Measurements from ENCODE around the gene SLC16A6. TPM values are rescaled to one million over a fixed set of nuclear protein-coding genes. Genes with fewer than 3 reads are reported as not detected.
"Not testable (repeated sequence)": the region's sequence is repeated elsewhere in the genome, so short reads cannot be mapped to it uniquely, and the experiment has no call there.

The SLC16A6 gene
- total RNA-seq, 6 experiments from 2014 or later = 0.19 to 1.2 (median 0.45) TPM

DNA sequence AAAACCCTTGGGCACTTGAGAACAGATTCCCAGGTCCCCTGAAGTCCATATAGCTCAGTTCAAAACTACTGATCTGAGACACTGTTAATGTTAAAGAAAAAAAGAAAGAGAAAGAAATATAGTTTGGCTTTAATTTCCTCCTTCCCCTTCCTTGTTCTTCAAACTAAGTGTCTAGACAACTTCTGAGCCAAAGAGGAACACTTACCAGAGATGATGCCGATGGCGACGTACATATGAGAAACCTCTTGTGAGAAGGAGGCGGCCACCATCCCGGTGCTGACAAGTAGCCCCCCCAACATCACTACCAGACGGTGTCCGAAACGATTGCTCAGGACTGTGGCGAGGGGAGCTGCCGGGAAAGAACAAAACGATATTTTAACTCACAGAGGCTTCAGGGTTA, 17.2 kb downstream of the SLC16A6 start:
- WGBS (ENCODE audit: insufficient coverage, low coverage, low lambda C conversion rate, missing lambda C conversion rate) = 80% methylated on average over 8 of the region's 11 CpGs

DNA sequence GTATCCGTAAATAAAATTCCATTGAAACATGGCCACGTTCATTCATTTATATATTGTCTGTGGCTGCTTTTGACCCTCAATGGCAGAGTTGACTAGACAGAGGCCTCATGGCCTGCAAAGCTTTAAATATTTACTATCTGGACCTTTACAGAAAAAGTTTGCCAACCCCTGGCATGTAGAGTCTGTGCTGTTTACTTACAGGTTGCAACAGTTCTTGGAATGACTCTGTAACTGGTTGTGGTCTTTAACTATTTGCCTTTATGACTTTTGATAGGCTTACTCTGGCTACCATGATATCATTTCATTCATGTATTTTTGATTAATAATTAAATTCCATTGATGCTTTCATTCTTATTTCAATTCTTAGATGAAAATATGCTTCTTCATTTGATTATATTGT, 25.1 kb downstream of the SLC16A6 start:
- intact Hi-C loops (cut with DNase I) = loop anchor here (10.0 kb wide), 3 partner anchors 129 to 199 kb away; no protein-coding TSS in a partner anchor
- peaks cover 0 to 19% (median 5%) of the 10 kb centered on the region in 4 donors for H3K4me1 ChIP-seq
- H3K9me3 ChIP-seq, H3K4me3 ChIP-seq, H3K27me3 ChIP-seq, H3K36me3 ChIP-seq: not testable (repeated sequence)
- DNase-seq (peak in 1 of 3 donors; percentile 60), ATAC-seq (peak; percentile 89 to 91 (median 90))
- 30% methylated on average over 2 of the region's 2 CpGs for WGBS (ENCODE audit: insufficient coverage, low coverage, low lambda C conversion rate, missing lambda C conversion rate)
- H3K27ac ChIP-seq = peak overlapping the region in 1 of 3 donors; percentile 68

More for the DNA sequence above, 17.2 kb downstream of the SLC16A6 start:
- Histone ChIP-seq H3K4me1 (no peaks in the 10 kb centered on the region), H3K4me3 (no peak overlapping the region), H3K36me3 (no peaks in the 10 kb centered on the region), H3K27me3 (no peaks in the 10 kb centered on the region), H3K27ac (no peak overlapping the region), H3K9me3 (no peaks in the 10 kb centered on the region)
- intact Hi-C loops (cut with DNase I) = no loop called here
- no peak for TF ChIP-seq POLR2A (IDR thresholded peaks at IDR 0.05)
- TF ChIP-seq, protein P1, sequence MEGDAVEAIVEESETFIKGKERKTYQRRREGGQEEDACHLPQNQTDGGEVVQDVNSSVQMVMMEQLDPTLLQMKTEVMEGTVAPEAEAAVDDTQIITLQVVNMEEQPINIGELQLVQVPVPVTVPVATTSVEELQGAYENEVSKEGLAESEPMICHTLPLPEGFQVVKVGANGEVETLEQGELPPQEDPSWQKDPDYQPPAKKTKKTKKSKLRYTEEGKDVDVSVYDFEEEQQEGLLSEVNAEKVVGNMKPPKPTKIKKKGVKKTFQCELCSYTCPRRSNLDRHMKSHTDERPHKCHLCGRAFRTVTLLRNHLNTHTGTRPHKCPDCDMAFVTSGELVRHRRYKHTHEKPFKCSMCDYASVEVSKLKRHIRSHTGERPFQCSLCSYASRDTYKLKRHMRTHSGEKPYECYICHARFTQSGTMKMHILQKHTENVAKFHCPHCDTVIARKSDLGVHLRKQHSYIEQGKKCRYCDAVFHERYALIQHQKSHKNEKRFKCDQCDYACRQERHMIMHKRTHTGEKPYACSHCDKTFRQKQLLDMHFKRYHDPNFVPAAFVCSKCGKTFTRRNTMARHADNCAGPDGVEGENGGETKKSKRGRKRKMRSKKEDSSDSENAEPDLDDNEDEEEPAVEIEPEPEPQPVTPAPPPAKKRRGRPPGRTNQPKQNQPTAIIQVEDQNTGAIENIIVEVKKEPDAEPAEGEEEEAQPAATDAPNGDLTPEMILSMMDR (IDR thresholded peaks at IDR 0.05) = no peak
- no peak for ATAC-seq
- no peak for DNase-seq

DNA sequence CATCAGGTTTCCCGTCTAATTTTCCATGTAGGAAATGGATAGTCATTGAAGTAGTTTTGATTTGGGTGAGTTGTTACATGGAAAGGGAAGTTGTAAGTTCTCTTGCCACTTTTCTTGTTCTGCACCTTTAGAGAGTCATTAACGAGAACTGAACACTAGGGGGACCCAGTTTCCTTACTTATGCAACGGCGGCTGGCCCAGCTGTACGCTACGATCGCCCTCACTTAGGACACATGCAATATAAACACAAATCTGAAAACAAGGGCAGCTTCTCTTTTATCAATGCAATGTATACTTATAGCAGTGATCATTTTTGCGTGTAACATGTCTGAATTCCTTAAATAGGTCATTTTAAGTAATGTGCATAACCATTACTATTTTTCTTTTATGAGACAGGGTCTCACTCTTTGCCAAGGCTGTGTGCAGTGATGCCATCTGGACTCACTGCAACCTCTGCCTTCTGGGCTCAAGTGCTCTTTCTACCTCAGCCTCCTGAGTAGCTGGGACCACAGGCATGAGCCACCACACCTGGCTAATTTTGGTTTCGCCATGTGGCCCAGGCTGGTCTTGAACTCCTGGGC, 27.7 kb downstream of the SLC16A6 start:
- H3K36me3 ChIP-seq, H3K27me3 ChIP-seq, H3K9me3 ChIP-seq, H3K4me3 ChIP-seq, H3K27ac ChIP-seq, DNase-seq: not testable (repeated sequence)
- H3K4me1 ChIP-seq = peaks cover 0 to 27% (median 9%) of the 10 kb centered on the region in 4 donors
- TF ChIP-seq, protein P1 (IDR thresholded peaks at IDR 0.05) = peak; percentile 26 to 60 (median 54)
- peak; percentile 70 to 82 (median 78) for ATAC-seq
- intact Hi-C loops (cut with DNase I) = loop anchor here (5.0 to 10.0 kb wide), 4 partner anchors 129 to 202 kb away; no protein-coding TSS in a partner anchor
- WGBS (ENCODE audit: insufficient coverage, low coverage, low lambda C conversion rate, missing lambda C conversion rate) = 0% methylated on average over 8 of the region's 9 CpGs

DNA sequence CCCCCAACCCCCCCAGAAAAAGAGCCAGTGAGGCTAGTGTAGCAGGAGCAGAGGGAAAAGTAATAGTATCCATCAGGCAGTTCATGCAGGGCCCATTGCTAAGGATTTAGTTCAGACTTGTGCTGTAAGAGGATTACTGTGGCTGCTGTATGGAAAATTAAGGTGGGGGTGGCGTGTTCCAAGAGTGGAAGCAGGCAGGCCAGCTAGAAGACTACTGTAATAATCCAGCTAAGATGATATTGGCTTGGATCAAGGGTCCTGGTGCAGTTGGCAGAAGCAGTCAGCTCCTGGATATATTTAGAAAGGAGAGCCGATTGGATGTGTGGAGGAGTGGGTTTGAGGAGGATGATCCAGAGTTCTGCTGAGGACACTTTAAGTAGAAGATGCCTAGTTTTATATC, 28.5 kb downstream of the SLC16A6 start:
- DNase-seq, H3K36me3 ChIP-seq, H3K27ac ChIP-seq, H3K9me3 ChIP-seq, H3K4me3 ChIP-seq, ATAC-seq, H3K27me3 ChIP-seq: not testable (repeated sequence)
- 51% methylated on average over 2 of the region's 2 CpGs for WGBS (ENCODE audit: insufficient coverage, low coverage, low lambda C conversion rate, missing lambda C conversion rate)
- intact Hi-C loops (cut with DNase I) = loop anchor here (5.0 to 10.0 kb wide), 4 partner anchors 130 to 202 kb away; no protein-coding TSS in a partner anchor
- peaks cover 0 to 27% (median 9%) of the 10 kb centered on the region in 4 donors for H3K4me1 ChIP-seq

DNA sequence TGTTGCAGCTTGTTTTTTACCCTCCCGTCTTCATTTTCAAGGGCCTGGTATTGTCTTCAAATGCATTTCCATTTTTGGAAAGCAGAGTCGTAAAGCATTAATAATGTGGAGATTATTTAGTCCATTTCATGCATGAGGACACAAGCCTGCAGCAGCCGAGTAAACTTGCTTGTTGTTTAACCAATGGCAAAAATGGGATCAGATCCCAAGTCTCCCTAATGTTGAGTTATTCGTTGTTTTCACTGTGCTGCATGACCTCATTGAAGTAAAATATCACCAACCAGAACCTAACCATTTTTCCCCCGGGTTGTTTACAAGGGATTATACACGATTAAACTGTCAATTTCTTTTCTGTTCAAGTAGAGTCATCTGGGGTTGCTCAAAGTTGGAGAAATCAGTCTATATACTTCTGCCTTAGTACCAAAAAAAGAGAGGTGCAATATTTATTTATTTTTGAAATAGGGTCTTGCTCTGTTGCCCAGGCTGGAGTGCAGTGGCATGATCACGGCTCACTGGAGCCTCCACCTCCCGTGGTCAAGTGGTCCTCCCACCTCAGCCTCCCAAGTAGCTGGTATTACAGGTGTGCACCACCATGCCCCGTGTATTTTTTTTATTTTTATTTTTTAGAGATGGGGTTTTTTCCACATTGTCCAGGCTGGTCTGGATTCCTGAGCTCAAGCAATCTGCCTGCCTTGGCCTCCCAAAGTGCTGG, 30.7 kb downstream of the SLC16A6 start:
- Histone ChIP-seq H3K9me3 (no peaks in the 10 kb centered on the region), H3K4me3 (no peak overlapping the region), H3K4me1 (peaks cover 0 to 36% (median 11%) of the 10 kb centered on the region in 4 donors), H3K27me3 (no peaks in the 10 kb centered on the region), H3K27ac (no peak overlapping the region), H3K36me3 (no peaks in the 10 kb centered on the region)
- WGBS (ENCODE audit: insufficient coverage, low coverage, low lambda C conversion rate, missing lambda C conversion rate) = 46% methylated on average over 5 of the region's 9 CpGs
- intact Hi-C loops (cut with DNase I) = loop anchor here (5.0 to 10.0 kb wide), 4 partner anchors 132 to 205 kb away; no protein-coding TSS in a partner anchor
- TF ChIP-seq, protein P1 (IDR thresholded peaks at IDR 0.05) = no peak
- TF ChIP-seq POLR2A (IDR thresholded peaks at IDR 0.05) = no peak
- DNase-seq (no peak), ATAC-seq (no peak)

DNA sequence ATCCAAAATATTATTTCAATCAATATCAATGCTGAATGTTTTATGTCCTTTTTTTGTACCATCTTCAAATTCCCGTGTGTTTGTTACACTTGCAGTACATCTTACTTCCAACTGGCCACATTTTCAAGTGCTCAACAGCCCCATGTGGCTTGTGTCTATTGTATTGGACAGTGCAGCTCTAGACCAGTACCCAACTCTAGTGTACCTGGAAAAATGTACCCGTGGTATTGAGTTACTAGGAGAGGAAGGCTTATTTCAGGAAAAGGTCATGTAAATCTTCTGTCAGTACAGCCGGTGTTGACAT, 31.3 kb downstream of the SLC16A6 start:
- H3K4me3 ChIP-seq; H3K27me3 ChIP-seq; intact Hi-C loops (cut with DNase I): not testable (repeated sequence)

DNA sequence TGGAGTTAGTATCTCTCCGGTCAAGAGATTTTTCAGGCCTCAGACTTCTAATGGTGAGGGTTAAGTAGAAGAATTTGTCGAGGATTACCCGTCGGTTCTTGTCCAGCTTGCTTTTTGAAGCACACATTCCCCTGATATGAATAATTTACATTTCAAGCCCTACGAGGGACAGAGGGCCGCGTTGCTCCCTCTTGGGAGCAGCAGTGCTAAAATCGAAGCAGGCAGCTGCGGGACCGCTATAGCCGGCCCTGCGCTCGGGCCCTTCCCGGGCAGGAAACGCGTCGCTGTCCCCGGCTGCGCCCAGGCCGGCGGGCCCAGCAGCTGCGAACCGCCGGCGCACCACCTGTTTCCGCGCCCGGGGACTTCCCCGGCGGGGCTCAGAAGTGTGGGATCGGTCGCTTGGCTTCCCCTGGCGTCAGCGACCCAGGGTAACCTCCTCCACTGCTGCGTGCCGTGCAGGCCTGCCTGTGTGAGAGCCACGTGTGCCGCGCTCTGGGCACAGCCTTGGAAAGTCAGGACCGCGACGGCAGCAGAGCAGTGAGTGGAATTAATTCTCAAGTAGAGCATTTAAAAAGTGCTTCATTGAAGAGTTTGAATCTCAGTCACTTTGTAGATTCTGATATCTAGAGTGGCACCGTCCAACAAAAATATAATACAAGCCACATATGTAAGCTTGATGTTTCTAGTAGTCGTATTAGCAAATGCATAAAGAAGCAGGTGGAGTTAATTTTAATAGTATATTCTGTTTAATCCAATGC, 31.9 kb downstream of the SLC16A6 start:
- H3K27me3 ChIP-seq; H3K9me3 ChIP-seq; H3K4me3 ChIP-seq; H3K36me3 ChIP-seq; intact Hi-C loops (cut with DNase I): not testable (repeated sequence)
- ATAC-seq (peak; percentile 83 to 91 (median 88)), DNase-seq (peak; percentile 60 to 78 (median 78))
- Histone ChIP-seq H3K4me1 (peaks cover 0 to 41% (median 13%) of the 10 kb centered on the region in 4 donors), H3K27ac (peak overlapping the region in 2 of 3 donors; percentile 14 to 33)
- WGBS (ENCODE audit: insufficient coverage, low coverage, low lambda C conversion rate, missing lambda C conversion rate) = 22% methylated on average over 17 of the region's 44 CpGs

More for the DNA sequence above, 31.3 kb downstream of the SLC16A6 start:
- H3K36me3 ChIP-seq, DNase-seq, H3K9me3 ChIP-seq, ATAC-seq, H3K27ac ChIP-seq: not testable (repeated sequence)
- peaks cover 0 to 40% (median 13%) of the 10 kb centered on the region in 4 donors for H3K4me1 ChIP-seq
- 72% methylated on average over 3 of the region's 3 CpGs for WGBS (ENCODE audit: insufficient coverage, low coverage, low lambda C conversion rate, missing lambda C conversion rate)
